Measurements from ENCODE around the gene QPCTL. TPM values are rescaled to one million over a fixed set of nuclear protein-coding genes. Genes with fewer than 3 reads are reported as not detected.
"Not testable (repeated sequence)": the region's sequence is repeated elsewhere in the genome, so short reads cannot be mapped to it uniquely, and the experiment has no call there.

QPCTL gene
- total RNA-seq, 1 donor from 2014 or later = 7.7 TPM

DNA sequence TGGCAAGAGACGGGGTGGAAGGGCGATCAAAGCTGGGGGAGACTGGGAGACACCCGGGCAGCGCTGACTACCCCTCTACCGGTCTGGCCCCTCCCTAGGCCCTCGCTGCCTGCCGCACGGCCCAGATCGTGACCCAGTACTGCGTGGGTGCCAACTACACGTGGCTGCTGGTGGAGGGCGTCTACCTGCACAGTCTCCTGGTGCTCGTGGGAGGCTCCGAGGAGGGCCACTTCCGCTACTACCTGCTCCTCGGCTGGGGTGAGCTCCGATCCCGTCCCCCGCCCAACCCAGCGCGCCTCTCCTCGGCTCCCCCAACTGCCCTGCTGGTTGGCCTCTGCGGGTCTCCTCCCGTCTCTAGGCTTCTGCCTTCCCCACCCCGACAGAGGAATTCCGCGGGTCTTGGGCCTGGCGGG, 15.6 kb upstream of the QPCTL start:
- no peak for DNase-seq (ENCODE audit: low read depth in 2 of 2)

DNA sequence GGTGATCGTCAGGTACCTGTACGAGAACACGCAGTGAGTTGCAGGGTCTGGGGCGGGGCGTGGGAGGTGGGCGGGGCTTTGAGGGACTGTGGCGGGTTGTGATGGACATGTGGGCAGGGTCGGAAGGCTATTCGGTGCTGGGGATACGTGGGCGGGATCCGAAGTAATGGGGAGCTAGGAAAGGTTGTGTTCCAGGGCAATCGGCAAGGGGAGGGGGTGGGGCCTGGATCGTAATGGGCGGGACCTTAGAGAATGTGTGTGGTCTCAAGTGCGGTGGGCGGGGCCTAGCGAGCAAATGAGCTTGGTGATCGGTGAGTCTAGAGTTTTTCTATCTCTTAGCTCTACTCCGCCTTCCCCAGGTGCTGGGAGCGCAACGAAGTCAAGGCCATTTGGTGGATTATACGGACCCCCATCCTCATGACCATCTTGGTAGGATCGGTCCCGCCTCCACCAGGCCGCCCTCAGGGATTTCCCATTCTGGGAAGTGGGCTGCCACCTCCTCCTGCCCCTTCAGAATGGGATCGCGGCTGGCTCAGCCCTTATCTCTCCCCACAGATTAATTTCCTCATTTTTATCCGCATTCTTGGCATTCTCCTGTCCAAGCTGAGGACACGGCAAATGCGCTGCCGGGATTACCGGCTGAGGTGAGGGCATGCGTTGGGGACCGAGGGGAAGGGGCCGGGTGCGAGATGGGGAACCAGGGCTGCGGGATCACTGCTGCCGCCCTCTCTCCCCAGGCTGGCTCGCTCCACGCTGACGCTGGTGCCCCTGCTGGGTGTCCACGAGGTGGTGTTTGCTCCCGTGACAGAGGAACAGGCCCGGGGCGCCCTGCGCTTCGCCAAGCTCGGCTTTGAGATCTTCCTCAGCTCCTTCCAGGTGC, 14.9 kb upstream of the QPCTL start:
- peak; percentile 66 to 81 for DNase-seq (ENCODE audit: low read depth in 2 of 2)

DNA sequence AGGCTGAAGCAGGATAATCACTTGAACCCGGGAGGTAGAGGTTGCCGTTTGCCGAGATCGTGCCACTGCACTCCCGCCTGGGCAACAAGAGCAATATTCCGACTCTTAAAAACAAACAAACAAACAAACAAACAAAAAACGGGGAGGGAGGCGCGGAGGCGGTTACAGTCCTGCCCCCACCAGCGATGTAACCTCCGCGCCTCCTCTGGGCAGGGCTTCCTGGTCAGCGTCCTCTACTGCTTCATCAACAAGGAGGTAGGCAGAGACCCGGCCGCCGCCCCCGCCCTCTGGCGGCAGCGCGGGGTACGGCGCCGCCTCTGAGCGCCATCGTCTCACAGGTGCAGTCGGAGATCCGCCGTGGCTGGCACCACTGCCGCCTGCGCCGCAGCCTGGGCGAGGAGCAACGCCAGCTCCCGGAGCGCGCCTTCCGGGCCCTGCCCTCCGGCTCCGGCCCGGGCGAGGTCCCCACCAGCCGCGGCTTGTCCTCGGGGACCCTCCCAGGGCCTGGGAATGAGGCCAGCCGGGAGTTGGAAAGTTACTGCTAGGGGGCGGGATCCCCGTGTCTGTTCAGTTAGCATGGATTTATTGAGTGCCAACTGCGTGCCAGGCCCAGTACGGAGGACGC, 11.0 kb upstream of the QPCTL start:
- DNase-seq (ENCODE audit: low read depth in 2 of 2) = peak; percentile 82 to 85

GRCh38 chr19:45682117-45682516, 10.3 kb upstream of the QPCTL start:
- DNase-seq (ENCODE audit: low read depth in 2 of 2) = no peak

DNA sequence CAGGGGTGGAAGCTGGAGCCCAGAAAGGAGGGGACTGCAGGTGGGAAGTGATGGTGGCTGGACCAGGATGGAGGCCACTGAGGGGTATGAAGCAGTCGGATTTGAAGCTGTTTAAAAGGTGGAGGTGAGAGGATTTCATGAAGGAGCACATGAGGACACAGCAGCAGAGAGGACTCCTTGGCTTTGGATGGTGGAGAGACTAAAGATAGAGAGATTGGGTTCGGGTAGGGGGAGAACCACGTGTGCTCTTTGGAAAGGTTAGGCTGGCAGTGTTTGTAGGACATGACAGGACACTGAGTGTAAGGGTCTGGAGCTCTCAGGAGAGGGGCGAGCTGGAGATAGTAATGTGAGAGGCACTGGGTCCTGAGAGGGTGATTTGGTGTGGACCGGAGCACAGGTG, 9.6 kb upstream of the QPCTL start:
- DNase-seq (ENCODE audit: low read depth in 2 of 2) = no peak

GRCh38 chr19:45685045-45685444, 7.4 kb upstream of the QPCTL start:
- DNase-seq (ENCODE audit: low read depth in 2 of 2) = not testable (repeated sequence)

- no peak for DNase-seq (ENCODE audit: low read depth in 2 of 2)
Observed at GRCh38 chr19:45687599-45687998, 4.9 kb upstream of the QPCTL start.

GRCh38 chr19:45691516-45692186, 815 bp upstream of the QPCTL start, which contains the start of gene SNRPD2:
Gene SNRPD2, minus strand, starts transcription at chr19:45691953. Its CDS starts 65 bp downstream, at chr19:45691888.
- peak; percentile 97 for DNase-seq (ENCODE audit: low read depth in 2 of 2)

GRCh38 chr19:45693106-45693788, 781 bp downstream of the QPCTL start:
- DNase-seq (ENCODE audit: low read depth in 2 of 2) = peak; percentile 74 to 85

DNA sequence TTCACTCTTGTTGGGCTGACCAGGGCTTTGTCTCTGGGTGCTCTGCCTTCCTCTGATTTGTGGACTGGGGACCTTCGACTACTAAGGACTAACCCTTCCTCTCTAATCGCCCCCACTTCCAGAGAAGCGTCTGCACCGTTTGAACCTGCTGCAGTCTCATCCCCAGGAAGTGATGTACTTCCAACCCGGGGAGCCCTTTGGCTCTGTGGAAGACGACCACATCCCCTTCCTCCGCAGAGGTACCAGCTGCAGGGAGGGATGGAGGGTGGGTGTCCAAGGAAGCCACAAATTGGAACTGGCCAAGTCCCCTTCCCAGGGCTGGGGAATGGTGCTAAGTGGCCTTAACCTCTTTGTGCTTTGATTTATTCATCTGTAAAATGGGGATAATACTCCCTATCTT, 9.2 kb downstream of the QPCTL start:
- DNase-seq (ENCODE audit: low read depth in 2 of 2) = no peak

- DNase-seq (ENCODE audit: low read depth in 2 of 2) = no peak
Observed at GRCh38 chr19:45705115-45705514, 12.6 kb downstream of the QPCTL start.

DNA sequence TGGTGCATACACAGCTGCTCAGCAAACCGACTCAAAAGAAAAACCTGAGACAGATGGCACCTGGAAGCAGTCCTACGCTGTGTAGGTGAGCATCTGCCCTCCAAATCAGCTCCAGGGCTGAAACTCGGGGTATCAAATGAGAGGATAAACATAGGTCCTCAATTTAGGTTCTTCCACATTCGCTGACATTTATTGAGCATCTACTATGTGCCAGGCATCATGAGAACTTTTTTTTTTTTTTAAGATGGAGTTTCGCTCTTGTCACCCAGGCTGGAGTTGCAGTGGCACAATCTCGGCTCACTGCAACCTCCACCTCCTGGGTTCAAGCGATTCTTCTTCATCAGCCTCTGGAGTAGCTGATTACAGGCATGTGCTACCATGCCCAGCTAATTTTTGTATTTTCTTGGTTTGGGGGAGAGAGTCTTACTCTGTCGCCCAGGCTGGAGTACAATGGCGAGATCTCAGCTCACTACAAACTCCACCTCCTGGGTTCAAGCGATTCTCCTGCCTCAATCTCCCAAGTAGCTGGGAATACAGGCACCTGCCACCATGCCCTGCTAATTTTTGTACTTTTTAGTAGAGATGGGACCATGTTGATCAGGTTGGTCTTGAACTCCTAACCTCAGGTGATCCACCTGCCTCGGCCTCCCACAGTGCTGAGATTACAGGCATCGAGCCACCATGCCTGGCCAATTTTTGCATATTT, 13.4 kb downstream of the QPCTL start:
- DNase-seq (ENCODE audit: low read depth in 2 of 2) = no peak

- no peak for DNase-seq (ENCODE audit: low read depth in 2 of 2)
Observed at GRCh38 chr19:45710356-45711130, 18.1 kb downstream of the QPCTL start.

GRCh38 chr19:45711851-45712698, 19.6 kb downstream of the QPCTL start:
- no peak for DNase-seq (ENCODE audit: low read depth in 2 of 2)

GRCh38 chr19:45712699-45713067, 20.2 kb downstream of the QPCTL start:
- no peak for DNase-seq (ENCODE audit: low read depth in 2 of 2)

DNA sequence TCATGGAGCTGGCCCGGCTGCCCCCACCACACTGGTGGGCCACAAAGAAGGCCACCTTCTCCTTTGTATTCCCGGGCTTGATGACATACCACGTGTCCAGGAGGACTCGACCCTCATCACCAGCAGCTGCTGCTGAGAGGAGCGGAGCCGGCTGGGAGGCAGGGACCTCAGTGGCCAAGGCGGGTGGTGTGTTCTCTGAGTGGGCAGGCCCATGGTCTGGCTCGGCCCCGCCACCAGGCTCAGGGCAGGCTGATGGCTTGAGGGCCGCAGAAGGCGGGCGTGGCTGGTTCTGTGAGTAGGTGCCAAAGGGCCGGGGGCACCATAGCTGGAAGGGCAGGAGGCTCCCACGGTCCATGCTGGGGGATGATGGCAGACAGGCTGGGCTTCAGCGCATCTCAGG, 20.7 kb downstream of the QPCTL start:
- DNase-seq (ENCODE audit: low read depth in 2 of 2) = no peak

GRCh38 chr19:45715139-45715538, 22.7 kb downstream of the QPCTL start:
- no peak for DNase-seq (ENCODE audit: low read depth in 2 of 2)

DNA sequence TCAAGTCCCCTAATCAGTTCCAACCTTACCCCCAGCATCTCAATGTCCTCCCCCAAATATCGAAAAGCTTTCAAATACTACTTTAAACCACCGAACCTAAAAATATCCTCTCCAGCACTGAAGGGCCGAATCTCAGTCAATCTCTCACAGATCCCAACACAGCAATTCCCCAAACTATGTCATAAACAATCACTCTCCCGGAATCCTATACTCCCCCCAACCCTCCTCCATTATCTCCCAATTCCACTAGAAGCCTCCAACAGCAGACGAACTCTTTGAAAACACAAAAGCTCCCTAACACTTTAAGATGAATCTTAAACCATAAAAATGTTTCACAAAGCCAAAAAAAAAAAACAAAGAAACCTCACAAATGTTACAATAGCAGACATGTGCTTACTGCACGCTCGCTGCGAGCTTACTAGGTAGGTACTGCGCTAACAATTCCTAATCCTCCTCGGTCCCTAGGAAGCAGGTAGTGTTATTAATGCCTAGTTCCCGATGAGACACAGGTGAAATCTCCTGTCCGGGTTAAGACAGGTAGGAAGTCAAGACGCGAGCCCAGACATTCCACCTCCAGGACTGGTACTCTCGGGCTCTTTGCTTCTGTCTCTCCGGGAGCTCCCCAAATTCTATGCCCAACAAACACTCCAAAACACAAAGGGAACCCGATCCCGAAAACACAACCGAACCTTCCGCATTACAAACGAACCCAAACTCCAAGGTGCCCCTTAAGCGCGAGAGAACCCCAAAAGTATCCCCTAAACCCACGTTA, 24.1 kb downstream of the QPCTL start:
- peak; percentile 27 to 54 for DNase-seq (ENCODE audit: low read depth in 2 of 2)
